ENCODE measurements around the gene FHOD3.

The FHOD3 gene

DNA sequence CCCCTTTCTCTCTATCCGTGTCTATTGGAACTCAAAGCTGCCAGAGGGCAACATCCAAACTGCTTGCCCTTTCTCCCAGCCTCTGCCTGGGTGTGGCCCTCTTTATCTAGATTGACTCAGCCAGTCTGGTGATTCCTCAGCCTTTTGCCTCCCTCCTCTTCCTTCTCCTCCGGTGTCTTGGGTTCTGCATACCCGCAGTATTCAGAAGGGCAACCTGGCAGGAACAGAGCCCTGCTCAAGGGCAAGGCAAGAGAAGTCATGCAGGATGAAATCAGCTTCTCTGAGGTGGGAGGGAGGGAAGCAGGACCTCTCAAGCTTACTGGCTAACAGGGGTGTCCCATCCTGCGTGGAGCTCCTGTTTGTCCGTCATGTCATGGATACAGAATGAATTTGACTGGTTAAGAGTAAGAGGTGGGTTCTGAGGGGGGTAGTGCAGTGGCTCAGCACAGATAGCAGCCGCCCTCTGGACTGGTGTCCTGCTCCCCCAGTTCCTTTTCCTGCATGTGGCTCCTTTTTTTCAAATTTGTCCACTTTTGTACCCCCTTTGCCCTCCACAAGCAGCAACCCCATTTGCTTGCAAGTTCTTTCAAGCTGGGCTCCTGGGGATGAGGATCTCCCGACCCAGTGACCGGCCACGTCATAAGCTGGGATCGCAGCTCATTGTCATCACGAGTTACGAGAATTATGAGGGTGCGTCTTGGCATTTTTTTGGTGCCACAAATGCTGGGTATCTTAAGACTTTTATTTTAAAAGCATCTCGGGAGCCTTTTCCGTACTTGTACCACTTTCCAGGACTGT is 154.1 kb downstream of the FHOD3 start:
- no peak overlapping the region for H3K4me3 ChIP-seq (ENCODE audit: low read depth, low read length)
- TF ChIP-seq, protein P1, sequence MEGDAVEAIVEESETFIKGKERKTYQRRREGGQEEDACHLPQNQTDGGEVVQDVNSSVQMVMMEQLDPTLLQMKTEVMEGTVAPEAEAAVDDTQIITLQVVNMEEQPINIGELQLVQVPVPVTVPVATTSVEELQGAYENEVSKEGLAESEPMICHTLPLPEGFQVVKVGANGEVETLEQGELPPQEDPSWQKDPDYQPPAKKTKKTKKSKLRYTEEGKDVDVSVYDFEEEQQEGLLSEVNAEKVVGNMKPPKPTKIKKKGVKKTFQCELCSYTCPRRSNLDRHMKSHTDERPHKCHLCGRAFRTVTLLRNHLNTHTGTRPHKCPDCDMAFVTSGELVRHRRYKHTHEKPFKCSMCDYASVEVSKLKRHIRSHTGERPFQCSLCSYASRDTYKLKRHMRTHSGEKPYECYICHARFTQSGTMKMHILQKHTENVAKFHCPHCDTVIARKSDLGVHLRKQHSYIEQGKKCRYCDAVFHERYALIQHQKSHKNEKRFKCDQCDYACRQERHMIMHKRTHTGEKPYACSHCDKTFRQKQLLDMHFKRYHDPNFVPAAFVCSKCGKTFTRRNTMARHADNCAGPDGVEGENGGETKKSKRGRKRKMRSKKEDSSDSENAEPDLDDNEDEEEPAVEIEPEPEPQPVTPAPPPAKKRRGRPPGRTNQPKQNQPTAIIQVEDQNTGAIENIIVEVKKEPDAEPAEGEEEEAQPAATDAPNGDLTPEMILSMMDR (IDR thresholded peaks at IDR 0.05; ENCODE audit: borderline replicate concordance, insufficient read depth, low read depth, low read length) = no peak

DNA sequence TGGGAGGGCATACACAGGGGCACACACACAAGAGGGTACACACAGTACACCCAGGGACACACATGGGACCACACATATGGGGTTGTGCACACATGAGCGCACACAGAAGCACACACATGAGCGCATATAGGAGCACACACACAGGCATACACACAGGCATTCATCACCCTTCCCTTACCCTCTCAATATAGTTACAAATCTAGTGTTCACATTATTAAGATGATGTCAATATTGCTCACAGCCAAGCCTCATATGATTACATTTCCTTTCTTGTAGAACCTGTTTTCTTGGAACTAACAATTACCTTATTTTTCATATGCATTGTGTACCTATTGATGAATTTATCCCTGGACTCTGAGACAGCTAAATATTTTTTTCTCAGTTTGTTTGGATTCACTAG is 156.7 kb downstream of the FHOD3 start:
- TF ChIP-seq, protein P1 (IDR thresholded peaks at IDR 0.05; ENCODE audit: borderline replicate concordance, insufficient read depth, low read depth, low read length) = no peak
- no peak overlapping the region for H3K4me3 ChIP-seq (ENCODE audit: low read depth, low read length)

DNA sequence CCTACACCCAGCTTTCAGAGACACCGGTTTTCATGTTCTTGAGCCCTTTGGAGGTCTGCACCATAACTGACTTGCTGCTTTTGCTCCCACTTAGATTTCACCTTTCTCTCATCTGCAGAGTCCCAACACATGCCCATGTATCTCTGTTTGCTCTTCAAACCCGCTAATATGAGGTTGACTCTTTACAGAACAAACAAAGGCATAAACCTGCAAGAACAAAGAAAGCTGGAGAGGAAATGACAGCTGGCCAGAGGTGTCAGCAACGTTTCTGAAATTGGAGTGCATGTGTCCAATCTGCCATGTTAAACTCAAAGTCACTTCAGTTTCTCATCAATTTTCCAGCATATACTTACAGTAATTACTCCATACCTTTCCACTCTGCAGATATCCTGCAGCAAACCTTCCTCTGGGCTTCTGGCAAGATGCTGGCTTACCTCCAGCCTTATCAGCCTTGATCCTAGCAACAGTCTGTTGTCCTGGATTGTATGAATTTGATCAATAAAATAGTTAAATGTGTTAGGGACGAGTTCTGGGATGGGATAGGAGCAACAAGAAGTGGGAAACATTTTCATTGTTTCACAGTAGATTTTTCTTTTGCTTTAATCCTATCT is 157.4 kb downstream of the FHOD3 start:
- H3K4me3 ChIP-seq (ENCODE audit: low read depth, low read length) = no peak overlapping the region
- TF ChIP-seq, protein P1 (IDR thresholded peaks at IDR 0.05; ENCODE audit: borderline replicate concordance, insufficient read depth, low read depth, low read length) = no peak

DNA sequence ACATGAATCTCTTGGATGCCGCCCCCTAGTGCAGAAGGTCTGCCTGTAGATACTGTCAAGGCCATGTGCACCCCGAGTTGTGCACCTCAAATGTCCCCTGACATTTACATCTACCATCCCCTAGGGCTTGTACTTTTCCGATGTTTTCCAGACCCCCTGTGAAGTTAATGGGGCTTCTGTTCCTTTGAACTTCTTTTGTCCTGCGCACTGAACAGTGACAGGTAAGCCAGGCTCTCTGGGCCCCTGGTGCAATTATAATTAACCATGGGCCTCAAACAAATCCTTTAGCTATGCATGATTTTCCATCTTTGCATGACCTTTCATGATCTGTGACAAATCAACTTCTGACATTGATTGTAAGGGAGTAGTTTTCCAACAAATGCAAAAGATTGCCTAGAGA is 158.4 kb downstream of the FHOD3 start:
- no peak overlapping the region for H3K4me3 ChIP-seq (ENCODE audit: low read depth, low read length)
- TF ChIP-seq, protein P1 (IDR thresholded peaks at IDR 0.05; ENCODE audit: borderline replicate concordance, insufficient read depth, low read depth, low read length) = no peak

DNA sequence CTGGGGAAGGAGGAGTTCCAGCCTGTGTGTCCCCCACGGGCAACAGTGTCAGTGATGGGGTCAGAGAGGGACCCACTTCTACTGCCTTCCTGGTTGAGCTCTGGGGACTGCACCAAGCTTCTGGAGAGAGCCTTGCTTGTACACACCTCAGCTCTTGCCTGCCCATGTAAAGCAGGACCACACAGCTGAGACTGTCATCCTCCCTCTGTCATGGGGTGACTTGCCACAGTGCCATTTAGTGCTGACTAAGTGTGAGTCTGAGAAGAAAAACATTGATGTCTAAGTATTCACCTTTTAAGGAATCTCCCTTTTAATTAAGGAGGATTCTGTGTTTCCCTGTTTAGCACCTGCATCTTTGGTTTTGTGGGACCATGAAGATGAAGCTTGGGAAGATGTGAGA is 159.1 kb downstream of the FHOD3 start:
- TF ChIP-seq, protein P1 (IDR thresholded peaks at IDR 0.05; ENCODE audit: borderline replicate concordance, insufficient read depth, low read depth, low read length) = no peak
- H3K4me3 ChIP-seq (ENCODE audit: low read depth, low read length) = no peak overlapping the region

DNA sequence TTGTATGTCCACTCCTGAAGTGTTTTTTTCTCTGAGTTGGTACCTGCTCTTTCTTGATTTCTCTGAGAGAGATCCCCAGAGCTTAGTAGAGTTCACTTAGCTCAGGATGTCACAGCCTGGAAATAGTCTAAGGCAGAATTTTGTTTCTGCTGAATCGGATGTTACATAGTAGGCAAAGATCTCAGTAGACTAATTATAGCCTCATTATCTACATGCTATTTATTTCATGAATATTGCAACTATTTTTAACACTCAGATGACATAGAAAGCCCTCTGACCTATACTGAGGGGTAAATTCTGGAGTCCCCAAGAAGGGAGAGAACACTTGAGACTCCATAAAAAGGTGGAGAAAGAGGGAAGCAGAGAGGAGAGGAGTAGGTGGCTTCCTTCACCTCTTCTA is 160.2 kb downstream of the FHOD3 start:
- no peak overlapping the region for H3K4me3 ChIP-seq (ENCODE audit: low read depth, low read length)
- TF ChIP-seq, protein P1 (IDR thresholded peaks at IDR 0.05; ENCODE audit: borderline replicate concordance, insufficient read depth, low read depth, low read length) = no peak

DNA sequence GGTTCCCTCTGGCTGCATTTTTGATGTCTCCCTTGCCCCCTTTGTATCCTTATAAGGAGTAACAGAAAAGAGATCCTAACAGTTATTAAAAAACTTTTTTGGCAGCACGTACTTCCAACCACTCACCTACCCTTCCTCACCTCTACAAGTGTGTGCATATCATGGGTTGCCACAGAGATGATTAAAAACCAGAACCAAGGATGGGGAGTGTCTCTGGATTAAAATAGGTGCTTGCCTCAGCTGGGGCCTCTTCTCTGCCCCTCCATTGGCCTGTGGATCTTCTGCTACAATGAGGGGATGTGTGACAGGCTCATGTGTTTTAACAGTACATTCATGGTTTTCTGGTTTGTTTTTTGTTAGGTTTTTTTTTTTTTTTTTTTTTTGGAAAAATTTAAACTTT is 160.8 kb downstream of the FHOD3 start:
- TF ChIP-seq, protein P1 (IDR thresholded peaks at IDR 0.05; ENCODE audit: borderline replicate concordance, insufficient read depth, low read depth, low read length) = no peak

More for the DNA sequence above, 160.8 kb downstream of the FHOD3 start:
- H3K4me3 ChIP-seq (ENCODE audit: low read depth, low read length) = no peak overlapping the region

Measured in GM12875 (cell line).